NCI-H2107 (cell line): Measurements from ENCODE around the gene LYZ.

Experiments
- DNase-seq: peaks from one replicate; lab custom pipeline; 2025; lab: John Stamatoyannopoulos, UW

Gene LYZ

DNA sequence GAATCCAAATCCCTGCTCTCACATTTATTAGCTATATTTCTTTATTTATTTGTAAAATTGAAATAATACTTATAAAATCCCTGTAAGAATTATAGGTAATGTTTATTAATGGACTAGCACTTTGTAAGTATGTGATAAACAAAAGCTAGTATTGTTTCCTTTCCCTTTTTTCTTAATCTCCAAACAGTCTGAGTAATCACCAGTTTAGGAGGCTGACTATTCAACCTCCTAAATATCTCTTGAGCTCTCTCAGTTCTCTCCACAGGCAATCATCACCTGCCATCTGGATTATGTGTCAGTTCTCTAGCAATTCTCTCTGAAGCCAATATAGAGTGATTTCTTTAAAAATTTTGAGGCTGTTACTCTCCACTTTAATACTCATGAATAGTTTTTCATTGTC is 9.2 kb upstream of the LYZ start:
- DNase-seq: no peak

DNA sequence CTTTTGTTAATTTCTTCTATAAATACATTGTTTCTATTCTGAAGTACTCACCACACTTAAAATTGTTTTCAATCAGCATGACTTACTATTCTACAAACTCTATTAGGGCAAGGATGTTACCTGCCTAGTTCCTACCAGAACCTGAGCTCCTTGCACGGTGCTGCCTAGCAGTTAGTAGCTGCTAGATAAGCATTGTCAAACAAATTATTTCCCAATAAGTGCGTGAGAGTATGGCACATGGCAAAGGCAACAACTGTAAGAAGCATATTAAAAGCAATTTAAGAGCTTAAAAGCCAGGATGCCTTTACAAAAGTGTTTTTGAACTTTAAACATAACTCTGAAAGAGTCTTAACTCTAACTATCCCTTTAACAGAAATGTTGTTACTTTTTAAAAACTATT is 8.2 kb upstream of the LYZ start:
- DNase-seq: no peak

- DNase-seq: no peak
Observed at GRCh38 chr12:69341328-69341727, 6.9 kb upstream of the LYZ start.

DNA sequence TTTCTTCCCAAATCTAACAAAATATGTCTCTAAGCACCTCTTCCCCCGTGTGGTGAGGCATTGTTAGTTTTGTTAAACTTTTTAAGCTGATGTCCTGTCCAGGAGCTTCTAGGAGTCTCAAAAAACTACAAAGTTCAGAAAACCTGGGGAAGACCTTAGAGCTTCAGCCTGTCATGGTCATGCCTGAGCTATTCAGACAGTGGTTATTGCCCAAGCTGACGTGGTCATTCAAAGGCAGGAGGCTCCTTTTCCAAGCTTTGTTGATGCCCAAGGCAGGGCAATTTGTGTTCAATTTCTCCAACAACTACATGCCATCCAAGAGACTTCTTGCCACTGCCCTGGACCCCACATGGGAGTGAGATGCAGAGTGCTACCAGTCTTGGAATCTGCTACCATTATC is 5.8 kb upstream of the LYZ start:
- no peak for DNase-seq

DNA sequence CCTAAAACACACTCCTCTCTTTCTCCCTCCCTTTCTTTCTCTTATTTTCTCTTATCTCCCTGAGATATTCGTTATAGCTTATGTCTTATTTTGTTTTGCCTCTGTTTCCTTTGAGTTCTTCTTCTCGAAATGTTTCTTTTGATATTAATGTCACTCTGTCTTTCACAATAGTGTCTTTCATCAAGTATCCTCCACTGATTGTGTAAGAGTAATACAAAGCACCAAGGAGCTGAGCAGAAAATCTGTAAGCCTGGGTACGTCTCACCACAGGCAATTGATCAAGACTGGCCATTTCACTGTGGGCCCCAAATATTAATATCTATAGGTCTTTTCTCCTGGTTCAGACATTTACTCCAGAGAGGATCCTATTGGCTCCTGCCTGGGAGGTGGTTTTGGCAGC is 4.8 kb upstream of the LYZ start:
- DNase-seq: no peak

- DNase-seq: no peak
Observed at GRCh38 chr12:69343885-69344612, 4.1 kb upstream of the LYZ start.

GRCh38 chr12:69345077-69345476 is 3.1 kb upstream of the LYZ start:
- DNase-seq: no peak

GRCh38 chr12:69345742-69346141 is 2.4 kb upstream of the LYZ start:
- DNase-seq: no peak

DNA sequence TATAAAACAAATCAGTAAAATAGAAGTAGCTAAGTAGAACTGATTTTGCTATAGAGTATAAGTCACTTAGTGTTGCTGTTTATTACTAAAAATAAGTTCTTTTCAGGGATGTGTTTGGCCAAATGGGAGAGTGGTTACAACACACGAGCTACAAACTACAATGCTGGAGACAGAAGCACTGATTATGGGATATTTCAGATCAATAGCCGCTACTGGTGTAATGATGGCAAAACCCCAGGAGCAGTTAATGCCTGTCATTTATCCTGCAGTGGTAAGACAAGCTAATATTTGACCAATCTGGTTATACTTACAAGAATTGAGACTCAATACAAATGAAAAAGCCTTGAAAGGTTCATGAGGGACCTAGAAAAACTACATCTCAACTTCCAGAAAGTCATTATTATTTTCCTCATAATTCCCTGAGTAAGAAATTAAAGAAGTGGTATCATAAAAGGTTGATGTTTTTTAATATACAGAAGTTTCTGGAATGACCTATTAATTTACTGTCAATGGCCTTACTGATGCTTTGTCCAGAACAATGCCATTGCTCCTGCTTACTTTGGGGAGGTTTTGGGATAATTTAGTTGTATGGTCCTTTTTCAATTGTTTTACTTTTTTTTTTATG is 1.9 kb downstream of the LYZ start:
- DNase-seq: no peak

- DNase-seq: no peak
Observed at GRCh38 chr12:69350777-69351176, 2.6 kb downstream of the LYZ start.

GRCh38 chr12:69351462-69352236 is 3.5 kb downstream of the LYZ start:
- no peak for DNase-seq

DNA sequence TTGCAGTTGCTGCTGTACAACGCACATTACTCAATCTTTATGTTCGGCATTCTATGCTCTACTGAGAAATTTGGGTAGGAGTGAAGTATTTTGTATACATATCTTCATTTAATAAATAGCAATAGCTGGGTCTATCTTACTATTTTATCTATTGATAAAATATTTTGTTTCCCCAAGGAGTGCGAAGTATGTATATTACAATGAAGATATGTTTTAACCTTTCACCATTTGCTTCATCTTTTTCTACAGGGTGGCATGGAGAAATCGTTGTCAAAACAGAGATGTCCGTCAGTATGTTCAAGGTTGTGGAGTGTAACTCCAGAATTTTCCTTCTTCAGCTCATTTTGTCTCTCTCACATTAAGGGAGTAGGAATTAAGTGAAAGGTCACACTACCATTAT is 4.7 kb downstream of the LYZ start:
- no peak for DNase-seq

- no peak for DNase-seq
Observed at GRCh38 chr12:69354172-69354555, 6.0 kb downstream of the LYZ start.

DNA sequence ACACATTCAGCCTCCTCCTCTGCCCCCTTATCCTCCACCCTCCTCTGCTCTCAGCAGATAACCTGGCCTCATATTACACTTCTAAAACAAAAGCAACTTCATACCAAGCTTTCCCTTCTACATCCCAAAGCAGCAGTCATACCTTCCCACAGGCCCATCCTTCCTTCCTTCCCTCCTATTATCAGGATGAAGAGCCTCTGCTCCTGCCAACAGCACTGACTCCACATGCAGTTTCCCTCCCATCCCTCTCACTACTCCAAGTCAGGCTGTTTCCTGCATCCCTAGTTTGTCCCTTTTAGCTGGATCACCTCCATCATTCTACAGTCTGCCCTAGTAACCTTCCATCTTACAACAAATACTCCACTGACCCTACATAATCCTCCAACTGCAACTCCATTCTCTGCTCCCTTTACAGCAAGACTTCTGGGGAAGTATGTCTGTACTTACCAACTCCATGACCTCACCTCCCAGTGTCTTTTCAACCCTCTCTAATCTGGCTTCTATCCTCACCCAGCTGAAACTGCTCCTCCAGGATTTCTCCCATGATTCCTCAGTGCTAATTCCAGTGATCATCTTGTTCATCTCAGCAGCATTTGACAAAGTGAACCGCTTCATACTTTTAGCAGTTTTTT is 6.5 kb downstream of the LYZ start:
- no peak for DNase-seq

DNA sequence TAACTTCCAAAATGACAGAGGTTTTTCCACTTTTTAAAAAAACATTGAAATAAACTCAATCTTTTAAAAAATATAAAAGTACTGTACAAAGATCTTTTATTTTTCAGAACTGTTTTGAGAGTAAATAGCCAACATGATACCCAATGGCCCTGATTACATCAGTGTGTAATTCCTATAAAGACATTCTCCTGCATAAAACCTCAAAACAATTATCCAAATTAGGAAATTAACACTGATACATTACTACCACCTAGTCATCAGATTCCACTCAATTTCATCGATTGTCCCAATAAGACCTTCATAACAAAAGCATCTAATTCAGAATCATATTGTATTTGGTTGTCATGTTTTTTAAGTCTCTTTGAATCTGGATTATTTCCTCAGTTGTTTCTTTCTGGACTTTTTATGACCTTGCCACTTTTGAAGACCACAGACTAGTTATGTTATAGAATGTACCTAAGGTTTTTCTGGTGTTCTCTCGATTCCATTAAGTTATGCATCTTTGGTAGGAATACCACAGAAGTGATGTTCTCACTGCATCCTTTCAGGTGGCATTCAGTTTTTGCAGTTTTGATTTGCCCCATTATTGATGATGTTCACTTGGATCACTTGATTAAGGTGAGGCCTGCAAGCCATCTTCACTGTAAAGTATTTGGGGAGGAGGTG is 7.3 kb downstream of the LYZ start:
- no peak for DNase-seq

- peak; percentile 97 for DNase-seq
Observed at GRCh38 chr12:69359531-69360347, 11.6 kb downstream of the LYZ start, which contains the start of gene YEATS4. Gene YEATS4 (plus strand): TSS chr12:69359743. CDS start chr12:69359973, 230 bp downstream.

- no peak for DNase-seq
Observed at GRCh38 chr12:69360348-69360672, 12.1 kb downstream of the LYZ start.

GRCh38 chr12:69366796-69367195 is 18.6 kb downstream of the LYZ start:
- no peak for DNase-seq

GRCh38 chr12:69368171-69368570 is 20.0 kb downstream of the LYZ start:
- DNase-seq: no peak

- no peak for DNase-seq
Observed at GRCh38 chr12:69383074-69383473, 34.9 kb downstream of the LYZ start.

GRCh38 chr12:69385038-69385437 is 36.9 kb downstream of the LYZ start:
- DNase-seq: no peak
